HEK293T (cell line): Measurements from ENCODE around the gene ZC3H12D.
"Not testable (repeated sequence)": the region's sequence is repeated elsewhere in the genome, so short reads cannot be mapped to it uniquely, and the experiment has no call there.

Source experiments
- CTCF ChIA-PET: fragments of 350-600 bp; formaldehyde crosslinking; extraction: SDS; loops from one replicate; lab custom pipeline; 2021; ENCODE audit warnings: antibody characterized with exemption, inconsistent platforms; lab: Yijun Ruan, JAX
- POLR2A ChIA-PET: fragments of 350-600 bp; formaldehyde crosslinking; extraction: SDS; loops from one replicate; lab custom pipeline; 2020; ENCODE audit warnings: antibody characterized with exemption, inconsistent platforms; lab: Yijun Ruan, JAX
- DNase-seq: peaks from one replicate; pipeline ENCODE4 v3.0.0; 2012; ENCODE audit warnings: mixed read lengths; ENCODE audit errors: extremely low spot score
- ARNT ChIP-seq: fragments of 450-650 bp; IDR thresholded peaks from 2 replicates; pipeline ENCODE4 v1.6.1; 2017; ENCODE audit warnings: mild to moderate bottlenecking
- BHLHE40 ChIP-seq: fragments of 450-650 bp; IDR thresholded peaks from 2 replicates; pipeline ENCODE4 v1.6.1; 2016; ENCODE audit warnings: mild to moderate bottlenecking, moderate library complexity, borderline replicate concordance
- CTBP1 ChIP-seq: fragments of 450-650 bp; IDR thresholded peaks from 2 replicates; pipeline ENCODE4 v1.6.1; 2016; ENCODE audit warnings: borderline replicate concordance
- ELF4 ChIP-seq: fragments of 450-650 bp; IDR thresholded peaks from 2 replicates; pipeline ENCODE4 v1.6.1; 2017; ENCODE audit warnings: antibody characterized with exemption
- FOXA1 ChIP-seq: fragments of 450-650 bp; IDR thresholded peaks from 2 replicates; pipeline ENCODE4 v1.6.1; 2016; ENCODE audit warnings: mild to moderate bottlenecking
- FOXK2 ChIP-seq: fragments of 450-650 bp; IDR thresholded peaks from 2 replicates; pipeline ENCODE4 v1.6.1; 2016; ENCODE audit warnings: mild to moderate bottlenecking
- FOXM1 ChIP-seq: fragments of 450-650 bp; IDR thresholded peaks from 2 replicates; pipeline ENCODE4 v1.6.1; 2017; ENCODE audit warnings: mild to moderate bottlenecking, borderline replicate concordance
- HDGF ChIP-seq: fragments of 450-650 bp; IDR thresholded peaks from 2 replicates; pipeline ENCODE4 v1.6.1; 2017; ENCODE audit warnings: antibody characterized with exemption, borderline replicate concordance
- L3MBTL2 ChIP-seq: fragments of 450-650 bp; conservative IDR thresholded peaks from 2 replicates; pipeline ENCODE4 v1.6.1; 2016; ENCODE audit warnings: mild to moderate bottlenecking
- LEF1 ChIP-seq: fragments of 450-650 bp; IDR thresholded peaks from 2 replicates; pipeline ENCODE4 v1.6.1; 2017; ENCODE audit warnings: mild to moderate bottlenecking, borderline replicate concordance
- NFRKB ChIP-seq: fragments of 450-650 bp; IDR thresholded peaks from 2 replicates; pipeline ENCODE4 v1.6.1; 2016; ENCODE audit warnings: mild to moderate bottlenecking, moderate library complexity
- SP1 ChIP-seq: fragments of 450-650 bp; IDR thresholded peaks from 2 replicates; pipeline ENCODE4 v1.6.1; 2017
- SUZ12 ChIP-seq: fragments of 450-650 bp; IDR thresholded peaks from 2 replicates; pipeline ENCODE4 v1.6.1; 2016; ENCODE audit warnings: mild to moderate bottlenecking
- TARDBP ChIP-seq: fragments of 450-650 bp; IDR thresholded peaks from 2 replicates; pipeline ENCODE4 v1.6.1; 2016
- ZNF384 ChIP-seq: fragments of 450-650 bp; IDR thresholded peaks from 2 replicates; pipeline ENCODE4 v1.6.1; 2016
- TF ChIP-seq, protein P1 (sequence below): fragments of 450-650 bp; IDR thresholded peaks from 2 replicates; pipeline ENCODE4 v1.6.1; 2016

ZC3H12D gene

DNA sequence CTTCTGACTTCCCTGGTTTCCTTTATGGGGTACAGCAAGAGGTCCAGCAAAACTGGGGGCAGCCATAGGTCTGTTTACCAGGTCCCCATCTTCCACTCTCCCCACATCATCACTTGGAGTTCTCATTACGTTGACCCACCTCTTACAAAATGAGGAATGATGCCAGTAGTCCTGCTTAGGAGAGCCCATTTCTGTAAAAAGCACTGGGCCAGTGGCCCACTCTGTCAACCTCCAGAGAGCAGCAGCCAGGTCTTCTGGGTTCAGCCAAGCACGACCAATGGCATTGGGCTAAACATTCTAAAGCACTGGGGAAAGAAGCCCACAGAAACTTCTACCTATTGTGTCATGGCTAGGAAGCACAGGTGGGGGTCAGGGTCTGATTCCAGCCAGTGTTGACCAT, 13.9 kb downstream of the ZC3H12D start:
- ChIA-PET CTCF (no interaction called here), POLR2A (no interaction called here)
- no peak for DNase-seq
- TF ChIP-seq FOXM1 (no peak), L3MBTL2 (no peak), SP1 (no peak)

DNA sequence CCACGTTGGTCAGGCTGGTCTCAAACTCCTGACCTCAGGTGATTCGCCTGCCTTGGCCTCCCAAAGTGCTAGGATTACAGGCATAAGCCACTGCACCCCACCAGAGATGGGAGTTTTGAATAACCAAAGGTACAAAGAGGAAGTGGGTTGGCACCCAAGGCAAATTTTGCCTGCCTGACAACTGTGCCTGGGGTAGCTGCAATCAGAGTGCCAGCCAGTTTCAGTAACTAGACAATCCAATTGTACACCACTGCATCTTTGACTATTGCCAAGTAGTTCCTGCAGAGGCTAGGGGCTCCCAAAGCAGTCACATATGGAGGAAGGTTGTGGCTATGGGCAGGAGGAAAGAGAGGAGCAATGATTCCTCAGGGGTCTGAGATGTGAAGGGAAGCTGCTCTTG, 16.6 kb downstream of the ZC3H12D start:
- DNase-seq: no peak
- ChIA-PET CTCF (no interaction called here), POLR2A (no interaction called here)
- TF ChIP-seq TARDBP: no peak
- TF ChIP-seq LEF1: no peak
- TF ChIP-seq SP1: no peak
- TF ChIP-seq HDGF: no peak
- TF ChIP-seq, protein P1, sequence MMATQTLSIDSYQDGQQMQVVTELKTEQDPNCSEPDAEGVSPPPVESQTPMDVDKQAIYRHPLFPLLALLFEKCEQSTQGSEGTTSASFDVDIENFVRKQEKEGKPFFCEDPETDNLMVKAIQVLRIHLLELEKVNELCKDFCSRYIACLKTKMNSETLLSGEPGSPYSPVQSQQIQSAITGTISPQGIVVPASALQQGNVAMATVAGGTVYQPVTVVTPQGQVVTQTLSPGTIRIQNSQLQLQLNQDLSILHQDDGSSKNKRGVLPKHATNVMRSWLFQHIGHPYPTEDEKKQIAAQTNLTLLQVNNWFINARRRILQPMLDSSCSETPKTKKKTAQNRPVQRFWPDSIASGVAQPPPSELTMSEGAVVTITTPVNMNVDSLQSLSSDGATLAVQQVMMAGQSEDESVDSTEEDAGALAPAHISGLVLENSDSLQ: no peak
- no peak for TF ChIP-seq FOXM1
- TF ChIP-seq CTBP1: no peak
- TF ChIP-seq SUZ12: no peak
- TF ChIP-seq ZNF384: no peak
- TF ChIP-seq ARNT: no peak

DNA sequence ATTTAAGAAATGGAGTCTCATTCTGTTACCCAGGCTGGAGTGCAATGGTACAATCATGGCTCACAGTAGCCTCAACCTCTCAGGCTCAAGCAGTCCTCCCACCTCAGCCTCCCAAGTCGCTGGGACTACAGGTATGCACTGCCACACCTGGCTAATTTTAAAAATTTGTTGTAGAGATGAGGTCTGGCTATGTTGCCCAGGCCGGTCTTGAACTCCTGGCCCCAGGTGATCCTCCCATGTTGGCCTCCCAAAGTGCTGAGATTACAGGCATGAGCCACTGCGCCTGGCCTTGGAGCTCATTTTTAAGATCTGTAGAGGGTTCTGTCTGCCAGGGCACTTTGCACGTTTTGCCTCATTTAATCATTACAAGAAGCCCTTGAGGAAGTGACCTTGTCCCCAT, 17.5 kb downstream of the ZC3H12D start:
- TF ChIP-seq ARNT: no peak
- TF ChIP-seq LEF1: no peak
- TF ChIP-seq FOXM1: no peak
- TF ChIP-seq SP1: no peak
- no peak for TF ChIP-seq ELF4
- TF ChIP-seq ZNF384: no peak
- no peak for TF ChIP-seq FOXK2
- TF ChIP-seq CTBP1: no peak
- TF ChIP-seq, protein P1: no peak
- DNase-seq: no peak
- ChIA-PET CTCF (interaction anchor here (0.6 kb wide), 1 partner anchor 133 kb away, joined by 7 read pairs; no protein-coding TSS in a partner anchor), POLR2A (no interaction called here)

DNA sequence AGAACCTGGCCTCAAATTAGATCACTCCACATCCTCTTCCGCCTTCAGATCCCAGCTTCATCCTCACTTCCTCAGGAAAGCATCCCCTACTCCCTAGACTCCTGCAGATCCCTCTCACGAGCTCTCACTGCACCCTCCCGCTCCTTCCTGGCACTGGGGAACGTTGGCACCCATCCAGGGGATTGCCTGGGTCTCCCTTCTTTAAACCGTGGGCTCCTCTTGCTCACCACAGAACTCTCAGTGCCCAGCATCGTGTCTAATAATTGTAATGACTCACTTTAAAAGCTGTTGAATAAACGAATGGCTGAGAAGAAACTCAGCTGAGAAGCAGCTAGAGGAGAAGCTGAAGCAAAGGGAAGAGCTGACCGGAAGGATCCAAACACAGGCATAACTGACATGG, 20.4 kb downstream of the ZC3H12D start:
- TF ChIP-seq CTBP1 (no peak), SUZ12 (no peak), BHLHE40 (no peak), LEF1 (no peak), HDGF (no peak)
- TF ChIP-seq, protein P1: no peak
- ChIA-PET CTCF (interaction anchor here (1.0 kb wide), 1 partner anchor 10 kb away, joined by 4 read pairs; no protein-coding TSS in a partner anchor), POLR2A (interaction anchor here (0.8 kb wide), 1 partner anchor 11 kb away, joined by 3 read pairs; no protein-coding TSS in a partner anchor)
- no peak for DNase-seq

DNA sequence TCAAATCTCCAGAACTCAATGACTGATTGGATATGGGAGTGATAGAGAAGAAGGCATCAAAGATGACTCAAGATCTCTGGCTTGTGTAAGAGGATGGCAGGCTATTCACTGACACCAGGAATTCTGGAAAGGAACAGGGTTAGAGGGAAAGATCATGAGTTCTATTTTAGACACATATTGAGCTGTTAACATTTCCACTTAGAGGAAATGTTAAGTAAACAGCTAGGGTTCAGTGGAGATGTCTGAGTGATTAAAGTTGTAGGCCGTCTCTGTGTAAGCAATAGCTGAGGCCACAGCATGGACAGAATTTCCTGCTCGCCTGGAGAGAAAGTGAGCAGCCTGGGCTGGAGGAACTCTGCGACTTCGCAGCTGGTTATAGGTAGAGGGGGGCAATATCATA, 21.0 kb downstream of the ZC3H12D start:
- CTCF ChIA-PET: interaction anchor here (1.0 kb wide), 1 partner anchor 9 kb away, joined by 4 read pairs; no protein-coding TSS in a partner anchor
- POLR2A ChIA-PET: interaction anchor here (0.8 kb wide), 1 partner anchor 10 kb away, joined by 3 read pairs; no protein-coding TSS in a partner anchor
- no peak for TF ChIP-seq HDGF
- TF ChIP-seq LEF1: no peak
- no peak for TF ChIP-seq ZNF384
- TF ChIP-seq FOXA1: no peak
- TF ChIP-seq TARDBP: no peak
- no peak for TF ChIP-seq CTBP1
- TF ChIP-seq FOXM1: no peak
- no peak for TF ChIP-seq FOXK2
- TF ChIP-seq SUZ12: no peak
- no peak for TF ChIP-seq ELF4
- no peak for TF ChIP-seq ARNT
- DNase-seq: no peak

DNA sequence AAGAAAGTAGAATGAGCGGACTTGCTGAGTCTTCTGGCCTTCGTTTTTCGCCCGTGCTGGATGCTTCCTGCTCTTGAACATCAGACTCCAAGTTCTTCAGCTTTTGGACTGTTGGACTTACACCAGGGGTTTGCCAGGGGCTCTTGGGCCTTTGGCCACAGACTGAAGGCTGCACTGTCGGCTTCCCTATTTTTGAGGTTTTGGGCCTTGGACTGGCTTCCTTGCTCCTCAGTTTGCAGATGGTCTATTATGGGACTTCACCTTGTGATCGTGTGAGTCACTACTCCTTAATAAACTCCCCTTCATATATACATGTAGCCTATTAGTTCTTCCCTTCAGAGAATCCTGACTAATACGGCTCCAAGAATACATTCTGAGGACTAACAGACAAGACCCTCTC, 22.1 kb downstream of the ZC3H12D start:
- DNase-seq, CTCF ChIA-PET, POLR2A ChIA-PET: not testable (repeated sequence)

DNA sequence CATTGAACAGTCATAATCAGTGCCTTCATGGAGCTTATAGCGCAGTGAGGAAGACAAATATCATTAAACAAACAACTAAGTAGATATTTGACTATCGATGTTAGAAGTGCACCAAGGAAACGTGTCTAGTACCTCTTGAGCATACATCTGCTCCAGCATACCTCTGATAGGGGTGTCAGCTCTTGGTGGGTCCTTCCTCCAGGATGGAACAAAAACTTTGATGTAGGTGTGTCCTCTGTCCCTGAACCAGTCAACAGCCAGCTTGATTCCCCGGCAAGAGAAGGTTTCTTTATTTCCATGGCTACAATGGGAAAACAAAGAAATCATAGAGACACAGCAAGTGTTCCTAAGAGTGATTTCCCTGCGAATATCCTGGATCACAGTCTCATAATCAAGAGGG, 23.1 kb downstream of the ZC3H12D start:
- TF ChIP-seq BHLHE40 (no peak), NFRKB (no peak), ZNF384 (no peak), ELF4 (no peak), LEF1 (no peak), CTBP1 (no peak), ARNT (no peak), FOXA1 (no peak), HDGF (no peak), TARDBP (no peak), SUZ12 (no peak), SP1 (no peak), FOXK2 (no peak), FOXM1 (no peak), L3MBTL2 (no peak)
- TF ChIP-seq, protein P1: no peak
- DNase-seq: no peak
- CTCF ChIA-PET: interaction anchor here (0.5 kb wide), 1 partner anchor 77 kb away, joined by 3 read pairs; no protein-coding TSS in a partner anchor
- POLR2A ChIA-PET: no interaction called here

DNA sequence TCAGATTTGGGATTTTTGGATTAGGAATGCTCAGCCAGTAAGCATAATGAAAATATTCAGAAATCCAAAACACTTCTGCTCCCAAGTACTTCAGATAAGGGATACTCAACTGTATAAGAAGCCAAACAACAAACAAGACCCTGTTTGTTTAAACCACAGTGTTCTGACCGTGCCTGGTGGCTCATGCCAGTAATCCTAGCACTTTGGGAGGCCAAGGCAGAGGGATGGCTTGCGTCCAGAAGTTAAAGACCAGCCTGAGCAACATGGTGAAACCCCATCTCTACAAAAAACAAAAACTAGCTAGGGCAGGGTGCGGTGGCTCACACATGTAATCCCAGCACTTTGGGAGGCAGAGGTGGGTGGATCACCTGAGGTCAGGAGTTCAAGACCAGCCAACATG, 24.6 kb downstream of the ZC3H12D start:
- DNase-seq, CTCF ChIA-PET, POLR2A ChIA-PET: not testable (repeated sequence)
